GM19025 (cell line): Measurements from ENCODE around the gene DNMT3A.
"Not testable (repeated sequence)": the region's sequence is repeated elsewhere in the genome, so short reads cannot be mapped to it uniquely, and the experiment has no call there.

ENCODE experiments used
- ATAC-seq: cut with Tn5 transposase; IDR thresholded peaks from one replicate; pipeline ENCODE4 v1.9.1; 2021; ENCODE audit warnings: mild to moderate bottlenecking, low read depth, moderate library complexity; ENCODE audit not compliant: unreplicated experiment

Gene DNMT3A

DNA sequence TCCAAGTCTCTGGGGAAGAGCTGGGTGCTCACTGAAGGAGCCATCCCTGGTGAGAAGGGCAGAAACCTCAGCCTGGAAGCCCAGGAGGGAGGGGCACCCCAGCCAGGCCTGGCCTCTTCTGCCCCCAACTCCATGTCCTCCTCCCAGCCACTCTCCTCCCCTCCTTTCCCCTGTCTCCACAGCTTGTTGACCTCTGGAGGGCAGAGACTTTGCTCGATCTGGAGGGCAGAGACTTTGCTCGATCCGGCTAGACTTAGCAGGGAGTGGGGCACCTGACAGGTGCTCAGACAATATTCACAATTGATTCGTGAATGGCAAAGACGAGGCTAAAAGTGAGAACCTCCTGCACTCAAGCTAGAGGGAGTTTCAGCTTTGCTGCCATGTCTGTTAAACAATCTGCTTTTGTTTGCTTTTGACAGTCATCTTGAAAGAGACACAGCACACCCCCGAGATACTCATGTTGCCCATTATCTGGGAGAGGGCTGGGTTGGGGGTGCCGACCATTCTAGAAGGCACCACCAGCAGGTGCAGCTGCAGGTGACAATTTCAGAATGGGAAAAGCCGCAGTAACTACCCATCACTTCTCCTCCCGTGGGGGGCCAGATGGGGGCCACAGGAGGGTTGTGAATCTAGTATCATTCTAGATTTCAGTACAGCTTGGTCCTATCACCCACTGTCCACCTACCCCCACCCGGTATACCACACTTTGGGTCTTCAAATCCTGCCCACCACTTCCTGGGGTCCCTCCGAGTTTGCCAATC, 54.8 kb downstream of the DNMT3A start:
- ATAC-seq = no peak

DNA sequence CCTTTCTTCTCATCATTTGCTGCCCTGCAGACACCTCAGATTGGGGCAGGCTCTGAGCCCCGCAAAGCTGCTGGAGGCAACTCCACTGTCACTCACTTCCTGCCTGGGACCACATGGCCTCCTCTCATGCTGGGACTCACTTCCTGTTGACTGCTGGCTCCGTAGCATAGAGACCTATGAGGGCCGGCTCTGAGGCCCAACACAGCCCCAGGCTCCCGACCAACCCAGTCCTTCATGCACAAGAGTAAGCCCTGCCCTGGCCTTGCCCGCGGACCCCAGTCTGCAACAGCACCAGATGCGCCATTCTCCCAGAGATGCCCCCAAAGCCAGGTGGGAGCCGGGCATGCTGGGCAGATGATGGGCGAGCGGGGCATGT, 55.7 kb downstream of the DNMT3A start:
- ATAC-seq = peak; percentile 45

DNA sequence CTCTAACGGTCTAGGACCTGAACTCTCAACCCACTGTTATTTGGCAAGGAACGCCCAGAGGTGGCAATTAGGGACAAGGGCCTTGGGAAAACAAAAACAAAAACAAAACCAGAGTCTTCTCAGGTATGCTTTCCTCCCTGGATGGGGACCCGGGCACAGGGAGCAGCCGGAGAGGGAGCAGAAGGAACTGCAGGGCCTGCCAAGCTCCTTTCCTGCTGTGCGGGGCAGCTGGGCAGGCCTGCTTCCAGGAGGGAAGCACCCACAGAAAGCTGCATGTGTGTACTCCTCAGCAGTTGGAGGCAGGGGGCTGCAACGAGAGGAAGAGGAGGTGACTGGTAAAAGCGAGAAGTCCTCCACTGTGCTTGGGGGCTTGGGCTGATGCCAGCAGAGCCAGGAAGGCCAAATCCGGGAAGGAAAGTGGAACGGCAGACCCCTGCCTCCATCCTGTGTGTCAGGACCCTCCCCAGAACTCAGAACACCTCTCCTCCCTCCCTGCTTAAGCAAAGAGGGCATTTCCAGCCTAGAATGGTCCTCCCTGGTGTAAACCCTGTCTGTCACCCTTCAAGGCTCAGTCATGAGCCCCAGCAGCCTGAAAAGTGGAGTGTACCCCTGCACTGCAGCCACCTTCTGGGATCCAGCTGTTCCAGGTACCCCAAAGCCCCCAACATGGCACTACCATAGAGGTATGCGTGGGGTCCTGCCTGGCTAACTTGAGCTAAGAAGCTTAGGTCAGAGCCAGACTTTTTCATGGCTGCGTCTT, 56.3 kb downstream of the DNMT3A start:
- no peak for ATAC-seq

DNA sequence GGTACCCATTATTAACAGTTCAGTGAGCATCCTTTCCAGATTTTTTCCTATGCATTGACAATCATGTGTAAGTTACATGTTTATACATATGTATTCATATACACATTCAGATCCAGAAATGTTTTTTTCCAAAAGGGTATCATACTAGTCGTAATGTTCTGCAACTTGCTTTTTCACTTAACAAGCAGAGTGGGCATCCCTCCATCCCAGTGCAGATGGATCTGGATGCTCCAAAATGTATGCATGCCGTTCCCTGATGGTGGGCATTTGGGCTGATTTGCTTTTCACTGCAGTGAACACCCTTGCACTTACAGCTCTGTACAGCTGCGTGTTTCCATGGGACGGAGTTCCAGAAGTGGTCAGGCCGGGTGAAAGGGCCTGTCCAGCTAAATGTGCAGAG, 57.0 kb downstream of the DNMT3A start:
- no peak for ATAC-seq

DNA sequence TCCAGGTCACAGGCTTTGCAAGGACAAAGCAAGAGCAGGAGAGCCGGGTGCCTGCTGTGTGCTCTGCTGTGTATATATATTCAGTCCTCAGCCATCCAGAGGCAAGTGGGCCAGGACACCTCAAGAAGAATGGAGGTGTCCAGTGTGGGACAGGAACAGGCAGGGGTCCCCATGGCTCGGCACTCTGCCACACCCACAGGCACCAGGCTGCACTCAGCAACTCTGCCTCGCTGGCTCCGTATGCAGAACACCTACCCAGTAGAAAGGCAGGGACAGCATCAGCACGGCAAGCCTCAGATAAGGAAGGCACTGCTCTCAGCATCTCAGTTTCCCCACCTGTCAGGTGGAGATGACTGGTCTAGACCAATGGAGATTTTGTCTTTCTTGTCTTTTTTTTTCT, 57.8 kb downstream of the DNMT3A start:
- ATAC-seq = no peak

DNA sequence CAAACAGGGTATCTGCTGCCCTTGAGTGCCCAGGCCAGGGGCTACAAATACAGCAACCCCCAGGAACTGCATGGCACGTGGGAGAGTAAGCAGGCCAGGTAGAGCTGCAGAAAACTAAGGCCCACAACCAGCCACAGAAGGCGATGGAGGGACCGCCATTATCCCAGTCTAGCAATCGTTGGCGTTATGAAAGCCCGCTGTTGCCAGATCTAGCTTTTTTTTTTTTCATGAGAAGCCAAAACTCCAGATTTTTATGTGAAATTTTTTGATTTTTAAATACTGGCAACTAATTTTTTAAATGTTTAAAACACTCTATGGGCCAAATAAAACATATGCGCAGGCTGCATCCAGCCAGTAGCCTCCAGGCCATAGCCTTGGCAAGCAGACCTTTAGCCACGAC, 59.8 kb downstream of the DNMT3A start:
- ATAC-seq = no peak

DNA sequence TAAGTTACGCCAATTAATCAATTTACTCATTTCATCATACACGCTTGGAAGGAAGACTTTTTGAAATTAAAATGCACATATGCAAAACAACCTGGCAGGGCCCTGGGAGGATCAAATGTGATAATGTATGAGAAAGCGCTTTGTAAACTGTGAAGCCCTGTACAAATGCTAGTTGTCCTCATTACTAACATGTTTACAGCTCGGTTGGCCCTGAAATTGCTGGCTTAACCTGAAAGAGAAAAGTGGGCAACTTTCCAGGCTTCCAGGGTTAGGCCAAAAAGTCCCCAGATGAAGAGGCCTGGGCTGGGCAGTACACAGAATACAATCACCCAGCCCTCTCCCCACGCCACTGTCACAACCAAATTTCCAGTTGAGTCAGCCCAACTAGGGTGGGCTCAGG, 60.2 kb downstream of the DNMT3A start:
- no peak for ATAC-seq

DNA sequence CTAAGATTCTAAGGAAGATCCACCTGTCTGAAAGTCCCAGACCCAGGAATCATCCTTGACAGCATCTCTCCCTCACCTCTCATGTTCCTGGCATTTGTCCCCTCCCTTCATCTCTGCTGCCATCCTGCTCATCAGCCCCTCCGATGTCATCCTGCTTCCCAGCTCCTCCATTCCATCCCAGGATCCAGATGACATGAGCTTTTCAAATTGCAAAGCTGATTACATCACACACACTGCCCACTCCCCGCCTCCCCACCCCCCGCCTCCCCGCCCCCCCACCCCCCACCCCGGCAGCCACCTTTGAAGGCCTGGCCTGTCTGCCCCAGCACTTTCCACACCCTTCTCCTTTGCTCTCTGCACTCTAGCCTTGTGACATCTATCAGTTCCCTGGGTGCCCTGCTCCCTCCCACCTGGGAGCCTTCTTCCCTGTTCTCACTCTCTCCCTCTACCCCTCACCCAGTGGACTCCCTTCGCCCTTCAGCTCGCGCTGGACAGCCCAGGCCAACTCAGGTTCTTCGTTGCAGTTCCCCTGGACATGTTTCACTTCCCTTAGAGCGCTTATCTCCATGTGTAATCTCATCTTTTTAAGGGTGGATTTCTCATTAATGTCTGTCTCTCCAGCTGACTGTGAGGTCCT, 61.6 kb downstream of the DNMT3A start:
- ATAC-seq = no peak

DNA sequence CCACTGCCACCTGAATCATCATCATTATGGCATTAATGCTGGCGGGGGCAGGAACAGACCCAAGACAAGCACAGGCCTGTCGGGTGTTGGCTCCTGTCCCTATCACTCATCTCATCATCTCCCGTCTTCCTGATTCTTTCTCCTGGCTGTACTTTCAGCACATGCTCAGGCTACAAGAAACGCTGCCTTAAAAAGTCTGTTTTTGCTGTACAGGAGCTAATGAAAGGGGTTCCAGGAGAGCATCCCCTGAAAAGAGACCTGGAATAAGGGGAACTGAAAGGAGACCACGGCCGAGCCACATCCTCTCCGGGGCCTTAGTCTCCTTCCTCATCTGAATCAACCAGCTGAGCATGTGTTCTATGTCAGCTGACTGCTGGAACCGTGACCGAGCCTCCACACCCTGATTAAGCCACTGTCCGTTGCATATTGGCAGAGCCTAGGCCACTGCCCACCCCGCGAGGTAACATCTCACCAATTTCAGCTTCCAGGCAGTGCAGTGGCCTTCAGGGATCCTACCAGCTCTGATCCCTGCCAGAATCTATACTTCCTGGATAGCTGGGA, 62.6 kb downstream of the DNMT3A start:
- ATAC-seq = peak; percentile 77

DNA sequence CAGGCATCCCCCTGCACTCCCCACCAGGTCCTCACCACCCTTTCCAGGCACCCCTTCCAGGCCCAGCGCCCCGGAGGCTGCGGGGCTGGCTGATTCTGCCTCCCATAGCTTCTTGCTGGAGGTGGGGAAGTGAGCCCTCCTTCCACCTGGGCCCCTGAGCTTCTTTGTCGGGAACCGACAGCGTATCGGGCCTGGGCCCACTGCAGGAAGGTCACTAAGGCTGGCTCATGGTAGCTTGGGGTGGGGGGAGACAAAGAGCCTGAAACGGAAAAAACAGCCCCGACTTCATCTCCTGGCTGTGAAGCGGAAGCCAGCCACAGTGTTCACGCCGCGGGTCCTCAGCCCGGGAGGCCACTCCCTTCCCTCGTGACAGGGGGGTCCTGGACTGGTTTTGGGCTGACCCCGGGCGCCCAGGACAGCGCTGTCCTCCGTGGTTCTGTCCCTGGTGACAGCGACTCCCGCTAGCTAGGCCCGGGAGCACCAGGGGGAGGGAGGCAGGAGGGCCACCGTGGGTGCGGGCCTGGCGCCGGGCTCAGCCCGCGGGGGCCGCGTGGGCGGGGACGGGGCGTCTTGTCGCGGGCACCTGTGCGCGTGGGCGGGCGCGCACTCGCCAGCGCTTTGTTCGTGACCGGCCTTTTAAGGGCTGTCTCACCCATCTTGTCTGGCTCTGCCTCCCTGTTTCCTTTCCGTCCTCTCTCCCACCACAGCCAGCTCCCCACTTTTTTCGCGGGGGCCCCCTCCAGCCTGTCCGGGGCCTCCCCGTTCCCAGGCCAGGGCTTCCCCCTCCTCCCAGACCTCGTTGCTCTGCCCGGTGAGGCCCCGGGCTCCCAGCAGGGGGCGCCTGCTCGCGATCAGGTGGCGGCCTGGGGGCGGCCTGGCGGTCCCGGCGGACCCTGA, 64.9 kb downstream of the DNMT3A start:
- peak; percentile 29 for ATAC-seq

DNA sequence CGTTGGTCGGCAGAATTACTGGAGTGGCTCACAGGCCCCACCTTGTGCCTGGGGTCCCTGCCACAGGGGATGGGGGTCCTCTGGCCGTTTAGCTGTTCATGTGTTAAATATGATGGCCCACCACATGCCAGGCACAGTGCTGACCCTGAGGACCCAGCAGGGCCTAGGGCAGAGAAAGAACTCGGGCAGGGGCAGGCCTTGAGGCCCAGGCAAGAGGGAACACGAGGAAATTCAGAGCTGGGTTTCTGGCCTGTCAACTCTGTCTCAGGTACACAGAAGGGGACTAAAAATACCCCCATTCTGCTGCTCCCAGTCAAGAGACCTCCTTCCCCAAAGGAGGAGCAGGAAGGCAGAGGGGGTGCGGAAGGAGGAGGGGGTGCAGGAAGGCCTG, 66.2 kb downstream of the DNMT3A start:
- no peak for ATAC-seq

DNA sequence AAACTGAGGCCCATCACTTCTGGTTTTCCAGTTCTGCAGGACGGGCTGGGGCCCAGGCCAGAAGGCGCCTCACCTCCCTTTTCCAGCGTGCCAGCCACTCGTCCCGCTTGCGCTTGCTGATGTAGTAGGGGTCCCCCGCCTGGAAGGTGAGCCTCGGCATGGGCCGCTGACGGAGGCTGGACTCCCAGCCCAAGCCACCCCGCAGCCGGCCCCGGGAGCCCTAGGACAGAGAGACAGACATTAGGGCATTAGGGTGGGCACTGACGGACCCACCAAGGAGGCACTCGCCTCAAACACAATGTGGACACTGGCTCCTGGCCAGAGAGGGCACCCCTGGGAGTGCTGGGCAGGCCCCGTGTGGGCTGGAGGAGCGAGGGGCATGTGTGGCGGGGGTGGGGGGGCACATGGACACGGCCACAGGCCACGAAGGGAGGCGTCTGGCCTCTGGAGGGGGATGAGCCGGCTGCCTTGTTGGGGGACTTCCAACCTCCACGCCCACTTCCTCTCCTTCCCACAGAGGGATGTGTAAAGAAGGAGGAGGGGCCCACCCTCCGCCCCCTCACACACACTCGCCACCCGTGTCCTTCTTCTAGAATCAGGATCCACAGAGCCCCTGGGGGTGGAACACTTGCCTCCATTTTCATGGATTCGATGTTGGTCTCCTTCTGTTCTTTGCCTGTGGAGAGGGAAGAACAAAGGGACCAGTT, 66.7 kb downstream of the DNMT3A start:
- ATAC-seq = no peak

DNA sequence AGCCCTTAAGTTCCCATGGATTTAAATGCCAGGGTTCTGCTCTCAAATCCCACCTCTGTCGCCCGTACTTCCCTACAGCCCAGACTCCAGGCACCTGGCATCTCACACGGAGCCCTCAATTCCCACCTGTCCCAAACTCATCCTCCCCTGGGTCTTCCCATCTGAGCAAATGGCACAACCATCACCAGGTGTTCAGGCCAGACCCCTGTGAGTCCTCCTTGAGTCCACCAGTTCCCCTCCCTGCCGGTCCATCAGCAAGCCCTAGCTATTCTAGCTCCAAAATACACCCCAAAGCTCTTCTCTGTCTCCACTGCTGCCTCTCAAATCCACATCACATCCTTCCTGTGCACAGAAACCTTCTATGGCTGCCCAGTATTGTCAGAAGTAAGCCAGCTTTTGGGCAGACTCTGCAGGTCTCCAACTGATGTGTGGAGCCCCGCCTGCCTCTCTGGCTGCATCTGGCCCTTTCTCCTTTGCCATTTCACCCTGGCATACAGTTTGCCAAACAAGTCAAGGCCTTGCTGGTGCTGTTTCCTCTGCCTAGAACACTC, 67.7 kb downstream of the DNMT3A start:
- ATAC-seq = no peak

DNA sequence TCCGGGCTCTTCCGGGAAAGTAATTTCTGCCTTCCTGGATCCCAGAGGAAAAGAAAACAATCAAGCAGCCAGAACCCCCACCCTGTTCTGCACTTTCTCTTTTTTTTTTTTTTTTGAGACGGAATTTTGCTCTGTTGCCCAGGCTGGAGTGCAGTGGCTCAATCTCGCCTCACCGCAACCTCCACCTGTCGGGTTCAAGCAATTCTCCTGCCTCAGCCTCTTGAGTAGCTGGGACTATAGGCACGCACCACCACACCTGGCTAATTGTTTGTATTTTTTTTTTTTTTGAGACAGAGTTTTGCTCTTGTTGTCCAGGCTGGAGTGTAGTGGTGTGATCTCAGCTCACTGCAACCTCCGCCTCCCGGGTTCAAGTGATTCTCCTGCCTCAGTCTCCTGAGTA, 69.0 kb downstream of the DNMT3A start:
- ATAC-seq = not testable (repeated sequence)

DNA sequence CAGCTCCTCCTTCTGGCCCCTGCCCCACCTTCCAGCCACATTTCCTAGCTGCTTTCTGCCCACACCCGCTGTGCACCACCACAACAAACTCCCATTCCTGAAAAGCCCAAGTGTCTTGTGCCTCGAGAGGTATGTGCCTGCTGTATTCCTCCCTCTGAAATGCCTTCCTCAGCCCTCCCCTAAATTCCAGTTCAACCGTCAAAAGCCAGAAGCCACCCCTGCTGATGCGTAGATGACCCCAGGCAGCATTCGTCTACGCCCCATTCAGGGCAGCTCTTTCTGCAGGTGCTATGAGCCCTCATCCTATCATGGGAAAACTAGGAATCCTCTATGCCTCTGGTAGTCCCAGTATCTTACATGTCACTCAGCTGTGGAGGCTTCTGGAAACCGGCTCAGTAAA, 71.7 kb downstream of the DNMT3A start:
- ATAC-seq = no peak

DNA sequence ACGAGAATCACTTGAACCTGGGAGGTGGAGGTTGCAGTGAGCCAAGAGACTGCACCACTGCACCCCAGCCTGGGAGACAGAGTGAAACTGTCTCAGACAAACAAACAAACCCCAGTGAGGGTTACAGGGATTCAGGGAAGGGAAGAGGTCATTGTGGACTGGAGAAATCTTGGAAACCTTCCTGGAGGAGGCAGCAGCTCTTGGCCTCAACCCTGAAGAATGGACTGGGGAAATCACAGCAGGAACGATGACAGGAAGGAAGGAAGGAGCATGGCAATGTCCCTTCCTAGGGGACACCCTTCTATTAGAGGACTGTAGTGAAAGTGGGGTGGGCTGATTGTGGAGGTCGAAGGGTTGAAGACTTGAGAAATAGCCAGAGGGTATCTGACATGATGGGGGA, 72.5 kb downstream of the DNMT3A start:
- ATAC-seq = no peak

DNA sequence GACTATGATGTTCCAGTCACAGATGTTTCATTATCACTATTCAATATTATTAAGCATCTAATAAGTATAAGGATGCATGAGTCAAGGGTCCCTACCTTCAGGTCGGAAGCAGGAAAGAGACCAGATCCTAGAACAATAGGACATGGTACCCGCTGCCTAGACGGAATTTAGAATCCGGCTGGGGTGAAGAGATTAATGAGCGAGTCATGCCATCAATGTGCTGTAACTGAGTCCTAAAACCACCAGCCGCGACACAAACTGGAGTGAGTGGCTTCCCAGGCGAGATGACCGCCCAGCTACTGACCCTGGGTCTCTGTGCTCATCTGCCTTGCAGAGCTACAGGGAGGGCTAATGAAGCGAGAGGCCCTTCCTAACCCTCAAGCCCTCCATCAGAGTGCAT, 73.6 kb downstream of the DNMT3A start:
- no peak for ATAC-seq

DNA sequence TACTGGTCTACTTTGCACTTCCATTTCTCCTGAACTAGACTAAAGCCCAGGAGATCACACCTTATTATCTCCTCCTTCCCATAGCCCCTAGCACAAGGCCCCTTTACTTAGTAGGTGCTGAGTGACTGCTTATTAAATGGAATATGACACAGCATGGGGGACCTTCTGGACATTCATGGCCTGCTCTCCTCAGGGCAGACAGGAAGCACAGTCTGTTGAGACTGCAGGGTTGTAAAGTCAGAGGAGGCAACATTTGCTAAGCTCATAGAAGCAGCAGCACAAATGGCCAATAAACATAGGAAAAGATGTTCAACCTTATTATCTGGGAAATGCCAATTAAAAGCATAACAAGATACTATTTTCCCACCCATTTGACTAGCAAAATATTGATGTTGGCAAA, 75.3 kb downstream of the DNMT3A start:
- ATAC-seq = no peak

DNA sequence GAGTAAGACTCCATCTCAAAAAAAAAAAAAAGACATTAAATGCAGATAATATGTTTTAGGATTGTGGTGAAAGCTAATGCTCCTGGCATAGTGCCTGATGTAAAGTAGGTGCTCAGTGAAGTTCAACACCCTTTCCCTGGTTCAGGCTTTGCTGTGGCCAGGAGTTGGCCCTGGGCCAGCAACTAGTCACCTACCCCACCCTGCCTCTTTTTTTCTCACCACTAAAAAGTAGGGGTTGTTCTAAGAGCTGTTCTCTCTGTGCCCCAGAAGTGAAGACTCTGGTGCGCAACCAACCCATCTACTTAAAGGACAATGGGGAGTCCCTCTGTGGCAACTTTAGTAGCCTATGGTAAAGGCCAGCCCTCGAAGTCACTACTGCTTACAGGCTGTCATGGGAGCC, 75.9 kb downstream of the DNMT3A start:
- no peak for ATAC-seq

DNA sequence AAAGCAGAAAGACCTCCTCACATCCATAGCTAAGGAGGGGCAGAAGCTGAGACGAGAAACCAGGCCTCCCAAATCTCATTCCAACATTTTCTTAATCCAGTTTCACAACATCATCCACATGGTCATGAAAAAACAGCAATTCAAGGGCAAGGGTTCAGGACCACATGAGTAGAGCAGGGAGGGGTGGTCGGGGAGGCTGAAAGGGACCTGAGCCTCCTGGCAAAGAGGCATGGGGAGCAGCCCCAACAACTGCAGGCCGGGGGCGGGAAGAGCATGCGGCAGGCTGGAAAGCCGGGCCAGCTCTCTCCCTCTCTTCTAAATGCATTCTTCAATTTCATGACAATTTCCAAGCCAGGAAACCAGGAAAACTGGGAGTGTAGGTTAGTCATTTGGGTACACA, 76.7 kb downstream of the DNMT3A start:
- ATAC-seq = no peak
